ENCODE results near the gene FCAR.

- TF ChIP-seq, protein P1, sequence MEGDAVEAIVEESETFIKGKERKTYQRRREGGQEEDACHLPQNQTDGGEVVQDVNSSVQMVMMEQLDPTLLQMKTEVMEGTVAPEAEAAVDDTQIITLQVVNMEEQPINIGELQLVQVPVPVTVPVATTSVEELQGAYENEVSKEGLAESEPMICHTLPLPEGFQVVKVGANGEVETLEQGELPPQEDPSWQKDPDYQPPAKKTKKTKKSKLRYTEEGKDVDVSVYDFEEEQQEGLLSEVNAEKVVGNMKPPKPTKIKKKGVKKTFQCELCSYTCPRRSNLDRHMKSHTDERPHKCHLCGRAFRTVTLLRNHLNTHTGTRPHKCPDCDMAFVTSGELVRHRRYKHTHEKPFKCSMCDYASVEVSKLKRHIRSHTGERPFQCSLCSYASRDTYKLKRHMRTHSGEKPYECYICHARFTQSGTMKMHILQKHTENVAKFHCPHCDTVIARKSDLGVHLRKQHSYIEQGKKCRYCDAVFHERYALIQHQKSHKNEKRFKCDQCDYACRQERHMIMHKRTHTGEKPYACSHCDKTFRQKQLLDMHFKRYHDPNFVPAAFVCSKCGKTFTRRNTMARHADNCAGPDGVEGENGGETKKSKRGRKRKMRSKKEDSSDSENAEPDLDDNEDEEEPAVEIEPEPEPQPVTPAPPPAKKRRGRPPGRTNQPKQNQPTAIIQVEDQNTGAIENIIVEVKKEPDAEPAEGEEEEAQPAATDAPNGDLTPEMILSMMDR (IDR thresholded peaks at IDR 0.05): no peak
- TF ChIP-seq POLR2AphosphoS5 (IDR thresholded peaks at IDR 0.05; ENCODE audit: low read depth, low read length) (no peak), REST (IDR thresholded peaks at IDR 0.05; ENCODE audit: insufficient read depth in 1 of 2, low read depth in 2 of 2, low read length in 1 of 2) (no peak), TCF7L2 (IDR thresholded peaks at IDR 0.05; ENCODE audit: low read depth, low read length) (no peak)
These were observed 44.5 kb downstream of the FCAR start for GRCh38 chr19:54918499-54918898.

Data from Panc1 (cell line).